ENCODE results near the gene FOXE3. TPM values are rescaled to one million over a fixed set of nuclear protein-coding genes. Genes with fewer than 3 reads are reported as not detected.

Gene FOXE3
- total RNA-seq, 1 experiment from 2014 or later: 0.15 TPM

- Histone ChIP-seq H3K9ac (ENCODE audit: extremely low read depth, insufficient read length, low read length) (no peak overlapping the region), H3K27ac (ENCODE audit: insufficient read length, low read depth, low read length) (no peak overlapping the region), H4K20me1 (ENCODE audit: control insufficient read depth, insufficient read depth, insufficient read length) (no peaks in the 10 kb centered on the region), H2AK5ac (ENCODE audit: insufficient read length, low read length) (no peak overlapping the region), H4K5ac (ENCODE audit: insufficient read length, low read depth, low read length) (no peak overlapping the region), H2BK120ac (ENCODE audit: low read depth, low read length, poor library complexity, severe bottlenecking) (no peak overlapping the region), H3K9me3 (ENCODE audit: control insufficient read depth, low read depth, low read length) (no peaks in the 10 kb centered on the region), H3K23me2 (ENCODE audit: insufficient read length, low read depth, low read length, poor library complexity, severe bottlenecking) (peaks cover 11% of the 10 kb centered on the region), H3K4ac (ENCODE audit: low read depth, low read length) (no peak overlapping the region), H2AFZ (ENCODE audit: low read length) (no peak overlapping the region), H2BK20ac (ENCODE audit: low read depth, low read length, poor library complexity, severe bottlenecking) (no peak overlapping the region), H3K18ac (ENCODE audit: insufficient read length, low read depth, low read length) (no peak overlapping the region), H4K8ac (replicated peaks; ENCODE audit: insufficient read length, low read depth, low read length) (no peak overlapping the region), H3T11ph (ENCODE audit: low read length) (no peak overlapping the region), H4K91ac (ENCODE audit: insufficient read length, low read depth, low read length) (no peak overlapping the region), H3K14ac (ENCODE audit: insufficient read depth, low read length) (no peak overlapping the region), H2BK12ac (ENCODE audit: insufficient read length, low read depth, low read length) (no peak overlapping the region), H3K4me1 (ENCODE audit: insufficient read depth, low read length) (no peaks in the 10 kb centered on the region), H3K27me3 (ENCODE audit: insufficient read depth, low read length) (peaks cover 86% of the 10 kb centered on the region), H3K56ac (ENCODE audit: insufficient read length, low read depth, low read length) (no peak overlapping the region), H3K23ac (ENCODE audit: insufficient read length, low read depth, low read length) (no peak overlapping the region), H2BK5ac (ENCODE audit: insufficient read length, low read length) (no peak overlapping the region), H3K79me2 (ENCODE audit: insufficient read depth, low read length) (no peaks in the 10 kb centered on the region), H3K4me2 (ENCODE audit: insufficient read depth, insufficient read length, low read length) (no peak overlapping the region), H2BK15ac (ENCODE audit: low read depth, low read length) (no peak overlapping the region), H3K79me1 (ENCODE audit: insufficient read depth, low read depth, low read length, poor library complexity, severe bottlenecking) (no peaks in the 10 kb centered on the region)
- Mint-ChIP-seq H3K4me1 (peaks cover 13 to 23% of the 10 kb centered on the region in 2 experiments), H3K9me3 (peaks cover 0 to 4% of the 10 kb centered on the region in 2 experiments; a peak in 1 of 5 replicates), H3K27me3 (ENCODE audit: low read depth) (peaks cover 38% of the 10 kb centered on the region), H3K27ac (no peak overlapping the region), H3K36me3 (ENCODE audit: insufficient read depth in 1 of 3, low read depth in 3 of 3) (no peaks in the 10 kb centered on the region), H3K4me3 (peak overlapping the region in 1 of 2 experiments; percentile 42; a peak in 2 of 5 replicates)
- WGBS (ENCODE audit: extremely low coverage, insufficient read length, low lambda C conversion rate): no CpG with 5 or more reads among the region's 86 CpGs
- peak; percentile 46 for DNase-seq
- TF ChIP-seq, protein P1, sequence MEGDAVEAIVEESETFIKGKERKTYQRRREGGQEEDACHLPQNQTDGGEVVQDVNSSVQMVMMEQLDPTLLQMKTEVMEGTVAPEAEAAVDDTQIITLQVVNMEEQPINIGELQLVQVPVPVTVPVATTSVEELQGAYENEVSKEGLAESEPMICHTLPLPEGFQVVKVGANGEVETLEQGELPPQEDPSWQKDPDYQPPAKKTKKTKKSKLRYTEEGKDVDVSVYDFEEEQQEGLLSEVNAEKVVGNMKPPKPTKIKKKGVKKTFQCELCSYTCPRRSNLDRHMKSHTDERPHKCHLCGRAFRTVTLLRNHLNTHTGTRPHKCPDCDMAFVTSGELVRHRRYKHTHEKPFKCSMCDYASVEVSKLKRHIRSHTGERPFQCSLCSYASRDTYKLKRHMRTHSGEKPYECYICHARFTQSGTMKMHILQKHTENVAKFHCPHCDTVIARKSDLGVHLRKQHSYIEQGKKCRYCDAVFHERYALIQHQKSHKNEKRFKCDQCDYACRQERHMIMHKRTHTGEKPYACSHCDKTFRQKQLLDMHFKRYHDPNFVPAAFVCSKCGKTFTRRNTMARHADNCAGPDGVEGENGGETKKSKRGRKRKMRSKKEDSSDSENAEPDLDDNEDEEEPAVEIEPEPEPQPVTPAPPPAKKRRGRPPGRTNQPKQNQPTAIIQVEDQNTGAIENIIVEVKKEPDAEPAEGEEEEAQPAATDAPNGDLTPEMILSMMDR (conservative IDR thresholded peaks at IDR 0.05): no peak
Measured at GRCh38 chr1:47439017-47439818, 23.1 kb downstream of the FOXE3 start.
